HG02870 (cell line): ENCODE results near the gene FOXJ3.

ENCODE experiments used
- ATAC-seq: cut with Tn5 transposase; IDR thresholded peaks from one replicate; pipeline ENCODE4 v1.9.1; 2021; ENCODE audit warnings: mild to moderate bottlenecking, moderate library complexity; ENCODE audit not compliant: unreplicated experiment

FOXJ3 gene

DNA sequence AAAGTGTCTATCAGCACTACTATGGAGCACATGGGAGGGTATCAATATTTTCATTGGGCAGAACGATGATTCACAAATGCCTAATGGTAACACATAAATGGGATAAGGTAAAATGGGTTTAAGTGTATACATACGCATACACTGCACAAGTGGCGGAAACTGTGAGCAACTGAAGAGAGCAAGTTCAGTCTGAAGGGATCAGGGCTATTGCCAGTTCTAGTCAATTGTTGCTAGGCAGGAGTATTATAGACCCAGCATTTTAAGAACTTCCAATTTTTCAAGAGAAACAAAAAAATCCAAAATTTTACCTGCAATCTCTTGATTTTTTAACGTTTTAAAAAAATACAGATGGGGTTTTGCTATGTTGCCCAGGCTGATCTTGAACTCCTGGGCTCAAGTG, 23.1 kb downstream of the FOXJ3 start:
- ATAC-seq: no peak

DNA sequence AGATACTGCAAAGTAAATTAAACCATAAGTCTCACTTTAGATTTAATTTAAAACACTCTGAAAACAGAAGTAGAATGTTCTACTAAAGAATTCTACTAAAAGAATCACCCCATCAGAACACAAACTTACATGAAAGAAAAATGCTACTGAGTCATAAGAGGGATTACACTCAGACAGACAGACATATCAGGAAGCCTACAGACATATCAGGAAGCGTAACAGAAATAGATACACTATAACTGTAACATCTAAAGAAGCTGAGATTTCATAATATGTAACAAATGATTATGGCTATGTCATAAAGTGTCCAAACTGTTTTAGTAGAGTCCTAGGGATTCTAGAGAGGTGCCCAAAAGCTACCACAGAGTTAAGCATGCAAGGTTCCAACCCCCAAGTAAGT, 23.9 kb downstream of the FOXJ3 start:
- ATAC-seq: no peak

DNA sequence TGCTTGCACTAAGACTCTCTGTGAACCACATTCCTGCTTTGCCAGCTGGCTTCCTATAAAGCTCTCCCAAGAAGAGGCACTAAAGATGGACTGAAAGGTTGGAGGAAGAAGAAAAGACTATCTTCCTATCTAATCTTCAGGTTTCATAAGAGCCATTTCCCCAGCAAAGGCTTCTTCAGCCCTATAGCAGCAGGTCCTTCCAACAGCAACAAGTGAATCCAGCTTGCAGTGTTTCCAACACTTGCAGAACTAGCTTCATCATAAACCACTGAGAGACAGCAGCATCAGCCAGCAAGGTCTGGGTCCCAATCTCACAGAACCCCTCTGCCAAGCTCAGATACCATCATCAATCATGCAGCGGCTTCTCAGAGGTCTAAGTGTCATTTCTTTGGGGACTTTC, 28.1 kb downstream of the FOXJ3 start:
- ATAC-seq: no peak

DNA sequence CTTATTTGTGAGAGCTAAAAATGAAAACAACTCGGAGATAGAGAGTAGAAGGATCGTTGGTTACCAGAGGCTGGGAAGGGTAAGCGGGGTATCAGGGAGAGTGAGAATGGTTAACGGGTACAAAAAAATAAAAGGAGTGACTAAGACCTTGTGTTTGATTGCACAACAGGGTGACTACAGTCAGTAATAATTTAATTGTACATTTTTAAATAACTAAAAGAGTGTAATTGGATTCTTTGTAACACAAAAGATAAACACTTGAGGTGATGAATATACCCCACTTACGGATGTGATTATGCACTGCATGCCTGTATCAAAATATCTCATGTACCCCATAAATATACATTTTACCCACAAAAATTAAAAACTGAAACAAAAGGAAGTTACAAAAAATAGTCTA, 29.4 kb downstream of the FOXJ3 start:
- ATAC-seq: no peak

DNA sequence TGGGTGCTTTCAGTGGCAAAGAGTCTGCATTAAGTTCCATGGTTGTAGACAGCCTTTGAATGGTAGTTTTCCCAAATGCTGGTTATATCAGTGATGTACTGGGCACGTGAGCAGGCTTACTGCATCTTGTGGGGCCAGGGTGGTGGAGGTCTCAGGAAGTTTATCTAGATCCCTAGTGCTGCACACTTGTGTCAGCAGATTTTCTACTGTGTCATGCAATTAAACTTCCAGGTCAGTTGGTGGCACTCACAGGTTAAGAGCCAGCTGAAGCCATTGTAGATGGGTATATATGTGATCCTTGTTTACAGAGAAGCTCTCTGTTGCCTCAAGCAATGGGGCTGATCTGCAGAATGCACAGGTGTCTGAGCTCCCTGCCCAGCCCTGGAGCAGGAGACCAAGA, 33.0 kb downstream of the FOXJ3 start:
- no peak for ATAC-seq

DNA sequence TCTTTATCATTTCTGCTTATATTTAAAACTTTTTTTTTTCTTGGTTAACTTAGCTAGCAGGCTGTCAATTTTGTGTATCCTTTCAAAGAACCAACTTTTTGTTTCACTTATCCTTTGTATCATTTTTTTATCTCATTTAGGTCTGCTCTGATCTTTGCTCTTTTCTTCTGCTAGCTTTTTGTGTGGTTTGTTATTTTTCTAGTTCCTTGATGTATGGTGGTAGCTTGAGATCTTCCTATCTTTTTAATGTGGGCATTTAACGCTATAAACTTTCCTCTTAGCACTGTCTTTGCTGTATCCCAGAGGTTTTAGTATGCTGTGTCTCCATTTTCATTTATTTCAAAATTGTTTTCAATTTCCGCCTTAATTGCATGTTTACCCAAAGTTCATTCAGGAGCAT, 36.5 kb downstream of the FOXJ3 start:
- no peak for ATAC-seq

DNA sequence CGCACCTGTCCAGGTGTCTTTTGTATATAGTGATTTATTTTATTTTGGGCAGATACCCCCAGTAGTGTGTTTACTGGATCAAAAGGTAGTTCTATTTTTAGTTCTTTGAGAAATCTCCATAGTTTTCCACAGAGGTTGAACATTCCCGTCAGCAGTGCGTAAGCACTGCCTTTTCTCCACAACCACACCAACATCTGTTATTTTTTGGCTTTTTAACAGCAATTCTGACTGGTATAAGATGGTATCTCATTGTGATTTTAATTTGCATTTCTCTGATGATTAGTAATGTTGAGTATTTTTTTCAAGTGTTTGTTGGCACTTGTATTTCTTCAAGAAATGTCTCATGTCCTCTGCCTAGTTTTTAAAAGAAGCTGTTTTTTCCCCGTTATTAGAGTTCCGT, 39.2 kb downstream of the FOXJ3 start:
- no peak for ATAC-seq

DNA sequence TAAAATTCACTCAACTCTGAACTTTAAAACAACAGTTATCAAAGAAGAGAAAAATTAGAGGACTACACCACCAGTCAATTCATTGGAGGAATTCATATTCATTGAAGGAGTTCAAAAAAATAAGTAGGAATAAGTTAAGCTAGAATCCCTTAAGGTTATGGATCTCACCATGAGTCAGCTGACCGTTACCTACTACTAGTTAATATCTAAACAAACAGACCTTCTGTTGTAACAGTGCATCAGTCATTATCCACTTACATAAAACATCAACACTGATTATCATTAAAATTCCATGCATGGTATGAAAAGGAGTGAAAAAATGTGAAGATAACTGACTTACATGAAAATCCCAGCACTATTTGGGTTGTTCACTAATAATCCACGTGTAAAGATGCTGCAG, 44.9 kb downstream of the FOXJ3 start:
- no peak for ATAC-seq

DNA sequence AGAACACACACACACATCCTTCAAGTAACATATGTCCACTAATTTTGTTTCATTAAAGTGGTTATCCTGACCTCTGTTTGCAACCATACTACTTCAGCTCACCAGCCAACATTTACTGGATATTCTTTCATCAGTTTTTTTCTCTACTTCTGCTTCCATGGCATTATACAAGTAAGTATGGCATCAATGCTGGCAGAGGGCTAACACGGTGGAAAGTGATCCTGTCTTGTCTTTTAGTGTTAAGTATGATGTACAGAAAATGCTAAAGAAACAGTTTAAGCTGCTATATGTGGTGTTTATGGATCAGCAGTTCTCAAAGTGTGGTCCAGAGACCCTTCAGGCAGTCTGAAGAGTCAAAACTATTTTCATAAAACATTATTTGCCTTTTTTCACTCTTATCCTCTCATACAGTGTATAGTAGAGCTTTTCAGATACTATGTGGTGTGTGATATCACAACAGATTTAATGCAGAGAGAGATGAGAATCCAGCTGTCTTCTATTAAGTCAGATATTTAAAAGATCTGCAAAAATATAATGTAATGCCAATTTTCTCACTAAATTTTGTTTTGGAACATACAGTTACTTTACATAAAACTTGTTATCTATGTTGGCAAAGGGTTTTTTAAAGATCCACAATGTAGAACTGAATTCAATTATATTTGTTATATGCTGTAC, 46.6 kb downstream of the FOXJ3 start:
- no peak for ATAC-seq

DNA sequence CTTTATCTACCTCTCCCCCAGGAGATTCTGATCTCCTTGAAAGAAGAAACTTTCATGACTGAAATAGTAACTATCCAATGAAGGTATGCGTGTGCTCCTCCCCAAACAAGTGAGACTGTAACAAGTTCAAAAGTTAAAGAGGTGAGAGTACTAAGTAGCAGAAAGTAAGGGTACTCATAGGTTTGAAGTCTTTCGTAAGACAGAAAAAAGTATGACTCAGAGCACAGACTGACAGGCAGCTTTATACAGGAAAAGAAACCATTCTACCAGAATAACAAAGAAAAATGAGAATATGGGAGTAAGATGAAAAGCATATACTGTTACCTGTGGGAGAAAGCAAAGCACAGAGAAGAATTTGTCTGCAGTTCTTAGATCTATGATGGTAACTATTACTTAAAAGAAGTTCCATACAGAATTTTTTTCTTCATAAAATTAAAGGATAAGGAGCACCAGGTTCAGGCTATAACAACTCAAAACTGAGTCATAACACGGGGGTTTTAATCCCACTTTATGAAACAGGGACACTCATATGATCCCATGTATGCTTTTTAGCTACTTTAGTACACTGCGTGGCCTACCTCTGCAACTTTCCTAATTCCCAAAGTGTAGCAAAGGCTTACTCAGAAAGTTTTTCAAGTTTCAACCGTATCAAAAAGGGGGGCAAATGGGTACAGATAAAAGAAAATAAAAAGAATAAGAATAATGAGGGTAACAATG, 52.0 kb downstream of the FOXJ3 start:
- no peak for ATAC-seq

DNA sequence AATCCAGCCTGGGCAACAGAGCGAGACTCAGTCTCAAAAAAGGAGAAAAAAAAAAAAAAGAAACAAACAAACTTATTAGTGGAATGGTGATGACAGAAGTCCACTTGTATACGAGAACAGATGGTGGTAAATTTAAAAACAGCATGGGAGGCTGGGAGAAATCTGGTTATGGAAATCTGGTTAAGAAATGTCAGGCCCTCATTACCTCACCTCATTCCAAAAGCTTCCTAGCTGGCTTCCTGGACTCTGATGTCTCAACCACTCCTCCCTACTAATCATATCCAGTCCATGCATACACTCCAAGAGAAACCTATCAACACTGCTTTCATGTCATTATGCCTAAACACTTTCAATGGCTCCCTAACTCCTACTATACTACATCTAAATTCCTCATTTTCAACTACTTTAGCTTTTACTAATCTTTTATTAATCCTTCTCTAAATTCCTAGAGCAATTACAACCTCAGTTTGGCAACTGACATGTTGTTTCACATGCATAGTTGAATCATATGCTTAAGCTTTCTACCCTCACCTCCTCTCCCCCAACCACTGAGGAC, 52.9 kb downstream of the FOXJ3 start:
- ATAC-seq: no peak

DNA sequence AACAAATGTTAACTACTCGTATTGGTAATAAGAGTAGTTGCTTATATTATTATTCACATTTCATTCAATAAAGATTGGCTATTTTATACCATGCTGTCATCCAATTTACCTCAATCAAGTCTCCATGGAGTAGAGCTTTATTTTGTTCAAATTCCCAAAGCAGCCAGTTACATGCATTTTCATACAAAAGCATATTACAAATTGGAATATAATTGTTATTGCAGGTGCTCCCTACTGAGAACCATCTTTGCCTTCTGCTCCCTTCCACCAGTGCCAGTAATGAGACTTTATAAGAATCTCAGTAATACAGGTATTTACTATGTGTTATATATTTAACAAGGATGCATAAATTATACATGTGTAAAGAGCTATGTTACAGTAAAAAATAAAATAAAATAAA, 54.2 kb downstream of the FOXJ3 start:
- ATAC-seq: no peak

DNA sequence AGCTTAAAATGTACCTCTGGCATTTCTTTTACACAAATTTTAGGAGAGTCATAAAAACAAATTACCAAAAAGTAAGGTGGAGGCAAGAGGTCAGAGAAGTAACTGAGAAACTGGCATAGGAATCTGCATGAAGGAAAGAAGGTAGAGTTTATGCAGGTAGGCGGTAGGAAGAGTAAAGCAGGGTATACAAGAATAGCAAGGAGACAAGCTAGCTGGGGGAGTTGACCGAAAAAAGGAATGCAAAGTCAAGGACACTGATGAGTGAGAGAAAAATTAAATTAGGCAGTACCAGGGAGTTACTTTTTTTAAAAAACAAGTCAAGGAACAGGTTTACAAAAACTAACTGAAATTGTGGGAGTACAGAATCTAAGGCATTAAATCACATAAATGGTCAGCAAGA, 56.0 kb downstream of the FOXJ3 start:
- no peak for ATAC-seq

DNA sequence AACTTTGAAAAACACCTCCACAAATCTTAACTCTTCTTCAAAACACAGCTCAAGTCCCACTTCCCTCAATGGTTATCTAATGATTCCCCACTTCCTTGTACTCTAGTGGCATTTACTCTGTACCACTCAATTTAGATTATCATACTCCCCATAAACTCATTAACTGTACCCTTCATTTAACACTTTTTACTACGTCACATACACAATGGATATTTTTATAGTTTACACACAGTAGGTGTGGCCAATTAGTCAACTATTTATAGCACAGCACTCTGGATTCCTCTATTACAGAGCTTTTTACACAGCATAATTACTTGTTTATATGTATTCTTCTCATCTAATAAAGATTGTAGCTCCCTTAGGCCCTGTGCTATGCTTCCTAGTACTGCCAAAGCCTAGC, 62.1 kb downstream of the FOXJ3 start:
- ATAC-seq: no peak

DNA sequence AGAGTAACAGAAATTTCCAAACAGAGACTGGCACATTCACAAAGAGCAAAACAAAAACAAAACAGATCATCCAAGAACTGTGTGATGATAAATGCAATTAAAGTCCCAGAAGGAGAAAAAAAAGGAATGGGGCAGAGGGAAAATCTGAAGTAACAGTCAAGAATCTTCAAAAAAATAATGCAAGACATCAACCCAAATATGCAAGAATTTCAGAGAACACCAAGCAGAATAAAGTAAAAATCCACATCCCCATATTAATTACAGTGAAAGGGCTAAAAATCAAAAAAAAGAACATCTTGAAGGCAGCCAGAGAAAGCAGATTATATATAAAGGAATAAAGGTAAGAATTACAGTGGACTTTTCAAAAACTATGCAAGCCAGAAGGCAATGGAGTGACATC, 67.1 kb downstream of the FOXJ3 start:
- ATAC-seq: no peak

DNA sequence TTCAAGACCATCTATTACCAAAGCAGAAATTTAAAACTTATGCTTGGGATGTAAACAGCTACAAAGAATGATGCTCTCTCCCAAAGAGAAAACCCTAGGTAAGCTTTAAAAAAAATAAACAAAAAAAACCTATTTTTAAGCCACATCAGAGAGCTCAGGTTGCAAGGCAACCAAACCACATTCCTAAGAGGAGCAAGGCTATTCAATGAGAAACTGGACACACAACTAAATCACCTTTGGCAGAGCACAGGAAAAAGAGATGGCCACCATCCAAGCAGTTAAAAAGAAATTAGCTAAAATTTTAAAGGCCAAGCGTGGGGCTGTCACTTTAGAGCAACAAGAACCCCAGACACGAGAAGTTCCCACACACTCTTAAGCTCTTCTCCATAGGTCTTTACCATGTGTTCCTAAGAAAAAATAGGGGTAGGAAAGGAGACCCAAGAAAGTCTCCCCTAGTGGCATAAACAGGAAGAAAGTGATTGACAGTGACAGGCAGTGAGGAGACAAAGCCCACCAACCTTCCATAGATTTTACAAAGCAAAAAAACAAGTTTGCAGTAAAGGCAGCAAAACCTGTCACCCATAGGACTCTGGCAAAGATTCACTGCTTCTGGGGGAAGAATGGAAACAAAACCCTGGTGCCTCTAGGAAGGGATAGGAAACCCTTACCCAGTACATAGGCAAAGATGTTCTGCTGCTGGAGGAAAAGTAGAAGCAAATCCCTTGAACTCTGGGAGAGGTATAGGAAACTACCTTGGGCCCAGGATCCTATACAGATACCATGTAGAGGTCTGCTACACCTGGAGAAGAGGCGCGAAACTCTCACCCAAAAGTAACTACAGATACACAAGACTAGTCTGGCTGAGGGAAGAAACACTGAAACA, 68.5 kb downstream of the FOXJ3 start:
- no peak for ATAC-seq

DNA sequence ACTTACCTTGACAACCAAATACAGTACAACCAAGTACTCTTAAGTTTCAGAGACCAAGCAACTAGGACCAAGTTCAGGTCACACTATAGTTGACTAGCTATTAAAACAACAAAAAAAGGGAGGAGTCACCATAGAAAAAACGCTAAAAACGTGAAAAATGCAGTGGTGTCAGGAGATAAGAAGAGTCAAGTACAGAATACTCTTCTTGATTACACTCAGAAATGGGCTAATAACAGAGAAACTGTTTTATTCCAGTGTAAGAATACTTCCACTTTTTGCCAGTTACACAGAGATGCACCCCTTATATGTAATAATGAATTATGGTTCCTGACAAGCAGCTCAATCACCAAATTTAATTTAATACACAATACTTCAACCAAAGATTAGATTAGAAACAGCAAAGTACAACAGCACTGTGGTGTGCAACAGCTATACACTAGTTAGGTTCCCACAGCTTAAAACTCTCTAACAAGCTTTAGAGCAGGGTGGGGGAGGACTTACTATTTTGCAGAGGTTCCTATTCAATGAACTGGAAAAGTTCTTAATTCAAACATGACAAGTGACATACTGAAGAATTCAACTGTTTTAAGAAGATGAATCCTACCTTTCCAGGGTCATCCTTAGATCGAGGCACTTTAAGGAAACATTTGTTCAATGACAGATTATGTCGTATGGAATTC, 70.4 kb downstream of the FOXJ3 start:
- ATAC-seq: no peak

DNA sequence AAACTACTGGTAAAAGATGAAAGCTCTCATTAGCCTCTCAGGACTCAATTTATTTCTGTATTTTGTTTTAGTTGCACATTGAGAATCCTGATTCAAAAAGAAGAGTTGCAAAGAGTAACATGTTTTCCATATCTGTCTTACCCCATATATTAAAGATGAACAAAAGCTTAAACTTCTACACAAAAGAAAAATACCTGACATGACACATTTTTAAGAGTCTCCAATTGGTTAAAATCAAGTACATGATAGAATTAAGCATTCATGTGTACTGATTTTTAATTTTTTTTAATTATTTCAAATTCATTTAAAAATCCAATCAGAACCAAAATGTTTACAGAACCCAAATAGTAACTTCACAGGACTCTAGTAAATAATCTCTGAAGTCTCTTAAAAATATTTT, 72.0 kb downstream of the FOXJ3 start:
- no peak for ATAC-seq

DNA sequence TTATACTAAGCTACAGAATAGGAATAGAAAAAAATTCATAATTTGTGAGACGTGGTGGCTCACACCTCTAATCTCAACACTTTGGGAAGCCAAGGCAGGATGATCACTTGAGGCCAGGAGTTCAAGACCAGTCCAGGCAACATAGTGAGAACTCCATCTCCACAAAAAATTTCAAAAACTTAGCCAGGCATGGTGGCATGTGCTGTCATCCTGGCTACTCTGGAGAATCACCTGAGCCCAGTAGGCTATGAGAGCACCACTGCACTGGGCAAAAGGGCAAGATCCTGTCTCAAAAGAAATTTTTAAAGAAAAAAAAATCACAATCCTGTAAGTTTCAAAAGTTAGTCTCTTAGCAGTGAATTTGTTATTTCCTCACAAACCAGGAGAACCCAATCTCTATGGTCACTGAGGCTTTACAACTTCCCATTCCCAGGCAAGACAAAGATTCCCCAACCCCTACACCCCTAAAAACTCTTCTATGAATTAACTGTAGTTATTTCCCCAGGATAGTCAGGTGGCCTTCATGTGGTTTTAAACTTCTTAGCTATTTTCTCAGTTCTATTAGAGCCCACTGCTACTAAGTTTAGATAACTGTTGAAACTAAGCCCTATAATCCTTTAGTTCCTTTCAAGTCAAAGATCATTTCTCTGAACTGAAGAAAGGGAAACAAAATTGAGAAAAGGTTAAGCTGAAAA, 74.5 kb downstream of the FOXJ3 start:
- no peak for ATAC-seq

DNA sequence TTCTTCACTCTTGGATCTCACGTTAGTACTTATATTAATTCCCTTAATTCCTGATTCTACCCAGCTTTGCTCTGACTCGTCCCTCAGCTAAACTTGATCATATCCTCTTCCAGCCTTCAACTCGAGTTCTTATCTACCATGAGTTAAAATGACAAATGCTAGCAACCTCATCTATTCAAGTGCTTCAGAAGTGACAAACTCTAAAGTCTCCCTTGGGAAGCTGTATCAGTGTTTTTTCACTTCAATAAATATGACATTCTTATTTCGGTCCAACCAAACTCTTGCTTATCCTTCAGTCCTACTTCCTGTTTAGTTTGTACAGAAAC, 75.3 kb downstream of the FOXJ3 start:
- ATAC-seq: peak; percentile 8
